ENCODE results near the gene TC2N. TPM values are rescaled to one million over a fixed set of nuclear protein-coding genes. Genes with fewer than 3 reads are reported as not detected.
"Not testable (repeated sequence)": the region's sequence is repeated elsewhere in the genome, so short reads cannot be mapped to it uniquely, and the experiment has no call there.

Gene TC2N
- total and polyA plus RNA-seq, 5 donors = 7.1 to 17.4 (median 14.7) TPM

- Histone ChIP-seq H3K4me3 (ENCODE audit: low read length) (no peak overlapping the region), H3K9me3 (ENCODE audit: control insufficient read depth, low read length) (no peaks in the 10 kb centered on the region), H3K27ac (ENCODE audit: low read length) (no peak overlapping the region), H3K27me3 (ENCODE audit: control insufficient read depth, insufficient read depth) (no peaks in the 10 kb centered on the region), H3K4me1 (ENCODE audit: control insufficient read depth, insufficient read depth, low read length) (peaks cover 2% of the 10 kb centered on the region)
- intact Hi-C loops (cut with DNase I) = no loop called here
- no peak for DNase-seq
- WGBS = 24% methylated on average over 3 of the region's 3 CpGs
- ATAC-seq = no peak
Observed at GRCh38 chr14:91830777-91831176, 36.6 kb downstream of the TC2N start.

- no peak overlapping the region for H3K4me3 ChIP-seq (ENCODE audit: low read length)
- intact Hi-C loops (cut with DNase I) = no loop called here
- DNase-seq = no peak
- H3K4me1 ChIP-seq (ENCODE audit: control insufficient read depth, insufficient read depth, low read length) = peaks cover 2% of the 10 kb centered on the region
- 43% methylated on average over 2 of the region's 2 CpGs for WGBS
- no peak for ATAC-seq
- no peaks in the 10 kb centered on the region for H3K9me3 ChIP-seq (ENCODE audit: control insufficient read depth, low read length)
- H3K27ac ChIP-seq (ENCODE audit: low read length) = no peak overlapping the region
- H3K27me3 ChIP-seq (ENCODE audit: control insufficient read depth, insufficient read depth) = no peaks in the 10 kb centered on the region
Observed at GRCh38 chr14:91829511-91829910, 37.8 kb downstream of the TC2N start.

GRCh38 chr14:91827746-91828145, 39.6 kb downstream of the TC2N start:
- peaks cover 2% of the 10 kb centered on the region for H3K4me1 ChIP-seq (ENCODE audit: control insufficient read depth, insufficient read depth, low read length)
- intact Hi-C loops (cut with DNase I) = no loop called here
- no peak for DNase-seq
- no peak overlapping the region for H3K27ac ChIP-seq (ENCODE audit: low read length)
- no peaks in the 10 kb centered on the region for H3K9me3 ChIP-seq (ENCODE audit: control insufficient read depth, low read length)
- no peak overlapping the region for H3K4me3 ChIP-seq (ENCODE audit: low read length)
- ATAC-seq = no peak
- H3K27me3 ChIP-seq (ENCODE audit: control insufficient read depth, insufficient read depth) = no peaks in the 10 kb centered on the region
- WGBS = 97% methylated on average over 1 of the region's 1 CpG

- no peaks in the 10 kb centered on the region for H3K4me1 ChIP-seq (ENCODE audit: control insufficient read depth, insufficient read depth, low read length)
- intact Hi-C loops (cut with DNase I) = no loop called here
- H3K9me3 ChIP-seq (ENCODE audit: control insufficient read depth, low read length) = no peaks in the 10 kb centered on the region
- no peaks in the 10 kb centered on the region for H3K27me3 ChIP-seq (ENCODE audit: control insufficient read depth, insufficient read depth)
- ATAC-seq (no peak), DNase-seq (no peak)
- no peak overlapping the region for H3K27ac ChIP-seq (ENCODE audit: low read length)
- H3K4me3 ChIP-seq (ENCODE audit: low read length) = no peak overlapping the region
- WGBS = 74% methylated on average over 3 of the region's 3 CpGs
Observed at GRCh38 chr14:91817566-91818325, 49.6 kb downstream of the TC2N start.

GRCh38 chr14:91814317-91814716, 53.0 kb downstream of the TC2N start:
- no peaks in the 10 kb centered on the region for H3K4me1 ChIP-seq (ENCODE audit: control insufficient read depth, insufficient read depth, low read length)
- whole genome bisulfite sequencing = 94% methylated on average over 1 of the region's 1 CpG
- intact Hi-C loops (cut with DNase I) = no loop called here
- no peak overlapping the region for H3K4me3 ChIP-seq (ENCODE audit: low read length)
- no peak for DNase-seq
- no peaks in the 10 kb centered on the region for H3K27me3 ChIP-seq (ENCODE audit: control insufficient read depth, insufficient read depth)
- no peak for ATAC-seq
- H3K9me3 ChIP-seq (ENCODE audit: control insufficient read depth, low read length) = peaks cover 3% of the 10 kb centered on the region
- no peak overlapping the region for H3K27ac ChIP-seq (ENCODE audit: low read length)

- DNase-seq (no peak), ATAC-seq (no peak)
- no peaks in the 10 kb centered on the region for H3K4me1 ChIP-seq (ENCODE audit: control insufficient read depth, insufficient read depth, low read length)
- intact Hi-C loops (cut with DNase I) = no loop called here
- 89% methylated on average over 2 of the region's 2 CpGs for WGBS
- no peaks in the 10 kb centered on the region for H3K27me3 ChIP-seq (ENCODE audit: control insufficient read depth, insufficient read depth)
- H3K9me3 ChIP-seq (ENCODE audit: control insufficient read depth, low read length) = peaks cover 3% of the 10 kb centered on the region
- H3K27ac ChIP-seq (ENCODE audit: low read length) = no peak overlapping the region
- H3K4me3 ChIP-seq (ENCODE audit: low read length) = no peak overlapping the region
Observed at GRCh38 chr14:91810699-91811098, 56.6 kb downstream of the TC2N start.

GRCh38 chr14:91806716-91807115, 60.6 kb downstream of the TC2N start:
- peaks cover 3% of the 10 kb centered on the region for H3K9me3 ChIP-seq (ENCODE audit: control insufficient read depth, low read length)
- DNase-seq (no peak), ATAC-seq (no peak)
- no peak overlapping the region for H3K27ac ChIP-seq (ENCODE audit: low read length)
- no peaks in the 10 kb centered on the region for H3K27me3 ChIP-seq (ENCODE audit: control insufficient read depth, insufficient read depth)
- intact Hi-C loops (cut with DNase I) = no loop called here
- no peak overlapping the region for H3K4me3 ChIP-seq (ENCODE audit: low read length)
- no peaks in the 10 kb centered on the region for H3K4me1 ChIP-seq (ENCODE audit: control insufficient read depth, insufficient read depth, low read length)

GRCh38 chr14:91806094-91806493, 61.2 kb downstream of the TC2N start:
- WGBS = 60% methylated on average over 1 of the region's 1 CpG
- intact Hi-C loops (cut with DNase I); H3K9me3 ChIP-seq (ENCODE audit: control insufficient read depth, low read length); H3K27ac ChIP-seq (ENCODE audit: low read length); H3K4me3 ChIP-seq (ENCODE audit: low read length); H3K27me3 ChIP-seq (ENCODE audit: control insufficient read depth, insufficient read depth); H3K4me1 ChIP-seq (ENCODE audit: control insufficient read depth, insufficient read depth, low read length); ATAC-seq; DNase-seq: not testable (repeated sequence)

- ATAC-seq (no peak), DNase-seq (no peak)
- Histone ChIP-seq H3K27ac (ENCODE audit: low read length) (no peak overlapping the region), H3K9me3 (ENCODE audit: control insufficient read depth, low read length) (peaks cover 3% of the 10 kb centered on the region), H3K27me3 (ENCODE audit: control insufficient read depth, insufficient read depth) (no peaks in the 10 kb centered on the region), H3K4me3 (ENCODE audit: low read length) (no peak overlapping the region), H3K4me1 (ENCODE audit: control insufficient read depth, insufficient read depth, low read length) (no peaks in the 10 kb centered on the region)
- intact Hi-C loops (cut with DNase I) = no loop called here
Observed at GRCh38 chr14:91805659-91806058, 61.7 kb downstream of the TC2N start.

- no peak overlapping the region for H3K27ac ChIP-seq (ENCODE audit: low read length)
- no peaks in the 10 kb centered on the region for H3K27me3 ChIP-seq (ENCODE audit: control insufficient read depth, insufficient read depth)
- no peaks in the 10 kb centered on the region for H3K4me1 ChIP-seq (ENCODE audit: control insufficient read depth, insufficient read depth, low read length)
- 83% methylated on average over 2 of the region's 2 CpGs for WGBS
- intact Hi-C loops (cut with DNase I) = no loop called here
- H3K4me3 ChIP-seq (ENCODE audit: low read length) = no peak overlapping the region
- ATAC-seq = no peak
- no peak for DNase-seq
- H3K9me3 ChIP-seq (ENCODE audit: control insufficient read depth, low read length) = no peaks in the 10 kb centered on the region
Observed at GRCh38 chr14:91801358-91801757, 66.0 kb downstream of the TC2N start.

- DNase-seq (no peak), ATAC-seq (no peak)
- 95% methylated on average over 1 of the region's 1 CpG for WGBS
- H3K4me3 ChIP-seq (ENCODE audit: low read length) = no peak overlapping the region
- no peaks in the 10 kb centered on the region for H3K4me1 ChIP-seq (ENCODE audit: control insufficient read depth, insufficient read depth, low read length)
- no peak overlapping the region for H3K27ac ChIP-seq (ENCODE audit: low read length)
- H3K27me3 ChIP-seq (ENCODE audit: control insufficient read depth, insufficient read depth) = no peaks in the 10 kb centered on the region
- no peaks in the 10 kb centered on the region for H3K9me3 ChIP-seq (ENCODE audit: control insufficient read depth, low read length)
- intact Hi-C loops (cut with DNase I) = no loop called here
Observed at GRCh38 chr14:91796617-91797347, 70.6 kb downstream of the TC2N start.
